ENCODE measurements around the gene KCNE4.
"Not testable (repeated sequence)": the region's sequence is repeated elsewhere in the genome, so short reads cannot be mapped to it uniquely, and the experiment has no call there.

The KCNE4 gene

DNA sequence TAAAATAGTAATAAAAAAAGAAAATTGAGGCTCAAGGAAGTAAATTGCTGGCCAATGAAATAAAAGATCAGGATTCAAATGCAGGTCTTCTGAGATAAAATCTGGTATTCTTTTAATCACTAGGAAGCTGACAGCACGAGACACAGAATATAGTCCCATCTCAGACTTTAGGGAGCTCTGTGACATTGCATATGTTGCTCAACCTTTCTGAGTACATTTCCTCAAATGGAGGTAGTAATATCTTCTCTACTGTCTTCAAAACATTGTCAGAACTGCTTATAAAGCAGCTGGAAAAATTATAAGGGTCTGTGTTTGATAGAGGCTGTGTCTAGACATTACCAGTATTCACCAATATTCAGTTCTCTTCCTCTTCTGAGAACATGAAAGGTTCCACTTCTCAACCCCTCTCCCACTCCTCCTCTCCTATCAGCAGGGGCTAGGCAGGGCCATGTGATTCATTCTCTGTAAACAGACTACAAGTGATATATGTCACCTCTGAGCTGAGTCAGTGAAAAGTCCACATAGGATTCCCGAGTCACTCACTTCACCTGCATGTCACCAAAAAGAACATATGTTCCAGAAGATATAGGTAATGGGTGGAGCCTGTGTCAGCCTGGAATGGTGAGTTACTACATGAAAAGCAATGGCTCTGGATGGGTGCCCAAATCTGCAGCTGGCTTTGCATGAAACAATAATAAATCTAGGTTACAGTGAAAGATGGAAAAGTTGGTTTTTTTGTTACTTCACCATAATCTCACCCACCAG lies 7.1 kb downstream of the KCNE4 start:
- DNase-seq: no peak

DNA sequence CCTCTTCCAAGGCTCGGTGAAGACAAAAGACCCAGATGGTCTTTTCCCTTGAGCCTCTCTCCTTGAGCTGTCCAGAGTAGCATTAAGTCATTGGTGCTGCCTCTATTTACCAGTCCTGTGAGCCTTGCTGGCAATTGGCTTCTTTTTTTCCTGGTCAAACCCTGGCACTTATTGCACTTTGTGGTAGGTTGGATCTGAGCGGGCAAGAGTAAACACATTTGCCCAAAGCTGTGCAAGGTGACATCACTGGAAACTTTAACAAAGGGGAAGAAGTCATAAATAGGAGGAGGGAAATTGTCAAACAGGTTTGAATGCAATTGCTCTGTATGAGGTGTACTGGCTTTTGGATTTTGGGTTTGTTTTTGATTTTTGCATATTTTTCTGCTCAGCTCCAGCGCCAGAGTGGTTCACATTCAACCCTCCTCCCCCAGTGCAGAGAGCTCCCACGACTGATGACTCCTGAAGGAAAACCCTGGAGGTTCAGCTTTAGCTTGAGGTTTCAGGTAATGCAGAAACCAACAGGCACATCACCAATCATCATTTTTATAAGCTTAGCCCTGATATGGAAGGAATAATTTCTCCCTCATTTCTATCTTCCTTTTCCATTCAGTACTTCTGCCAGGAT lies 8.3 kb downstream of the KCNE4 start:
- no peak for DNase-seq

DNA sequence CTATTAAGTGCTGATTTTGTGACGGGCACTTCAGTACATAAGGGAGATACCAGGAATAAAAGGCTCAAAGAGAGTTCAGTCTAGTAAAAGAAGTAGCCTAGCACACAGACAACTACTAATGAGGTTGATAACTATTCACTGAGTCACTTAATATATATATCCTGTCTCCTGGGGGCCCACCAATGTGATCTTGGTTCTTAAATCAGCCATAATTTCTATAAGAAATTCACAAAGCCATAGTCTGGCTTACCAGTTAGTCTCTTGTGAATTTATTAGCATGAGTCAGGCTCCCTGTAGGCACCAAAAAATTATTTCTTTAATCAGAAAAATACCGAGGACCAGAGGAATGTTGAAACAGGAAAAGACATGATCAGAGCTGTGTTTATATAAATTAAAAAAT lies 10.4 kb downstream of the KCNE4 start:
- no peak for DNase-seq

DNA sequence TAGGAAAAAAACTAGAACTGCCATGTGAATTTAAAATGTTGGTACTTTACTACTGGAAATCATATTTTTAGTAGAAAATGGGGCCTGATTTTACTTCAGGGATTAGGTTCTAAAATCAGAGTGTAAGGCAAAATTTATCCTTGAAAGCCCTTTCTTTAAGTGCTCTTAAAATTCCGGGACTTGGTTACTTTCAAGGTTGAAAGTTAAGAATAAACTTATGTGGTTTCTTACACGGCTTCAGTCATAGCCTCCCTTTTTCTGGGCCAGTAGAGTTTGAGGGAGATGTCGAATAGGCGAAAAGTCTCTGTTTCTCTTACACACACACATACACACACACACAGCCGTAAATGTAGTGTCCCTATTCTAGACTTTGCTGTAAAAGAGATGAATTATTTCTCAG lies 13.1 kb downstream of the KCNE4 start:
- DNase-seq: no peak

- no peak for DNase-seq
Measured at GRCh38 chr2:223066721-223067120, 14.7 kb downstream of the KCNE4 start.

DNA sequence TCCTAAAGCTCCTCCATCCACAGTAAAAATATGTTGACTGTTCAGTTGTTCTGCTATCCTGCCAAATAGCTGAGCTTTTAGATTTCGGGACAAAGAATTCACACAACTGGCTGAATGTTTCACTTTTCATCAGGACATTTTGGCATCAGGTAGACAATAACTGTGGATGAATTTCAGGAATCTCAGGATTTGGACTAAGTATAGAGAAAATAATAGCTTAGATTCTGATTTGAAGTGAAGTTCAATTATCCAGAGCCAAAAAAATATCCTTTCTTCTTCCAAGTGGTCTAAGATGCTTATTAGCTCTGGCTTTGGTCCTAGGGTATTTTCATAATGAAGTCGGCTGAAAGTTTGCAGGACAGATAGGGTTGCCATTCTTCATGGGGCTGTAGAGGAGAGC lies 16.1 kb downstream of the KCNE4 start:
- no peak for DNase-seq

- DNase-seq: no peak
Measured at GRCh38 chr2:223069465-223069864, 17.5 kb downstream of the KCNE4 start.

- DNase-seq: no peak
Measured at GRCh38 chr2:223069988-223070387, 18.0 kb downstream of the KCNE4 start.

DNA sequence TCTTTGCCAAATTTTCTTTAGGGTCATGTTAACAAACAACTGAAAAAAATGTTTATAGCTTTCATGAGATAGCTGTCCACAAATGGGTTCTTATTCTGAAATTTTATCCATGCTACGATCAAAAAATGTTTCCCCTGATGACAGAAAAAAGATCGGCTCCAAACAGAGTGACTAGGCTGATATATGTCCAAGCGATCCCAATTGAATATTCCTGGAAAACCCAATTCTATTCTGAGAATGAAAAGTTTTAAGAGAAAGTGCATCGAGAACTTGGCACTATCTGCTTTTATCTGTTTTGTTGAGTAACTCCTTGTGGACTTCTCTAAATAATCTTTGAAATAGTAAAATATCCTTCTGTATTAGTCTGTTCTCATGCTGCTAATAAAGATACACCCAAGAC lies 19.1 kb downstream of the KCNE4 start:
- DNase-seq: no peak

DNA sequence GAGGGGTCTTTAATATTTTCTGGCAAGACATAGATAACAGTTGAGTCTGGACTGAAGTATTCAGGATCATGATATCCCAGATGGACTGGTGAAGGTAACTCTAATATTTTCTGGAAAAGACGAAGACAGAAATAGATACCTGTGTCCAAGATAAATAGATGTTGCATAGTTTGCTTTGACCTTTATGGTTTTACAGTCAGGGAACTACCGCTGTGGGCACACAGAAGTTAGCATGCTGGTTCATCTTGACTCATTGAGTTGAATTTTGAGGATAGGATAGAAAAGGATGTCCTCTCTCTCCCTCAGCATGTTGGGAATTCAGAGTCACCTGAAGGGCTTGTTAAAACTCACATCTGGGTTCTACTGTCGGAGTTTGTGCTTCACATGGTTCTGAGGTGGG lies 20.8 kb downstream of the KCNE4 start:
- DNase-seq: no peak

DNA sequence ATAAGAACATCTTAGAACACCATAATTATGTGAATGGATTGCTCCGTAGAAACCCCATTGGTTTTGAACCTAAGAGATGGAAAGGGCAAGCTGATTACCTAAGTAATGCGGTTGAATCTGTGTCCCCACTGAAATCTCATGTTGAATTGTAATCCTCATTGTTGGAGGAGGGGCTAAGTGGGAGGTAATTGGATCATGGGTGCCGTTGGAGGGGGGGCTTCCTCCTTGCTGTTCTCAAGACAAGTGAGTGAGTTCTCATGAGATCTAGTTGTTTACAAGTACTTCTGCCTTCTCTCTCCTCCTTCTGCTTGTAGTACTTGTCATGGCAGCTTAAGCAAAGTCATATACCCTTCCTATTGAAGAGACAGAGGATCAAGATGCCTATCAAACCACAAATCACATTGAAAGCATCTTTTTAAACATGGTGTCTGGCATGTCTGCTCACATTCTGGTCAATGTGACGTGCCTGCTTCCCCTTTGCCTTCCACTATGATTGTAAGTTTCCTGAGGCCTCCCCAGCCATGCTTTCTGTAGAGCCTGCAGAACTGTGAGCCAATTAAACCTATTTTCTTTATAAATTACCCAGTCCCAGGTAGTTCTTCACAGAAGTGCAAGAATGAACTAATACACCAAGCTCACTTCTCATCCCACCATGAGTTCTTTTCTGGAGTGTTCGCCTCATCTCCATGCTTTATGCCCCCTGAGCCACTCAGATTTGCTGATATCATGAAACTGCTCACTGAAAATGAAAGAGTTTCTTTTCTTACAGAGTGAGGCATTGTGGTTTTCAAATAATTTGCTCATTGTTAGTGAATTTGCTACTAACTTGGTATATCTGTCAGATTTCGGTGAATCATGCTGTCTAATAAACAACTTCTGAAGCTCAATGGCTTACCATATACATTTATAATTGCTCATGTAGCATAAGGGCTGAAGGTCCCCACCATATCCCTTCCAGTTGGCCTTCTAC lies 23.6 kb downstream of the KCNE4 start:
- DNase-seq: no peak

DNA sequence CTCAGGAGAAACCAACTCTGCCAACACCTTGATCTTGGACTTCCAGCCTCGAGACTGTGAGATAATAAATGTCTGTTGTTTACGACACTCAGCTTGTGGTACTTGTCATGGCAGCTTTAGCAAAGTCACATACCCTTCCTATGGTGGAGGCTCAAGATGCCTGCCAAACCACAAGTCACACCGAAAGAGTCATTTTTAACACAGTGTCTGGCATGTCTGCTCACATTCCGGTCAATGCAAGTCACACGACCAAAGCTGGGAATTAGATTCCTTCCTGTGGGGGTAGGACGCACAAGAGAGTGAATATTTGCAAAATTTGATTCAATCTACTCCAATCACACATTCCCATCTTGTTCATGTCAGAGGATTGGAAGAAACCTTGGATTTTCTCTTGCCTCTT lies 24.6 kb downstream of the KCNE4 start:
- no peak for DNase-seq

DNA sequence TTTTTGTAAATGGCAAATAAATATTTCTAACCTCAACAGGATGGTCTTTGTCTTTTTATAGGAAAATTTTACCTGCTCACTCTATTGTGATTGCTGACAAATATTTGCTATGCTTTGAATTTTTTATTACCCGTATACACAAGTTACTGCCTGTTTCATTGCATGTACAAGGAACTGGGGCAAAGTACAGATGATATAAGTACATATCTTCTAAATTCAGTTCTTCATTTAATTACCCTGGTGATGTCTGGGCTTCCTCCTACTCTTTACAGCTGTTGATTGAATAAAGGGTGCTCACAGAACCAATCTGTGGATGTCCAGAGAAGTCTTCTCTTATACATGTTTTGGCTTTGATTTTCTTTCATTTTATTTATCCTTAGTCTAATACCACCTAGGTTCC lies 26.5 kb downstream of the KCNE4 start:
- DNase-seq: no peak

DNA sequence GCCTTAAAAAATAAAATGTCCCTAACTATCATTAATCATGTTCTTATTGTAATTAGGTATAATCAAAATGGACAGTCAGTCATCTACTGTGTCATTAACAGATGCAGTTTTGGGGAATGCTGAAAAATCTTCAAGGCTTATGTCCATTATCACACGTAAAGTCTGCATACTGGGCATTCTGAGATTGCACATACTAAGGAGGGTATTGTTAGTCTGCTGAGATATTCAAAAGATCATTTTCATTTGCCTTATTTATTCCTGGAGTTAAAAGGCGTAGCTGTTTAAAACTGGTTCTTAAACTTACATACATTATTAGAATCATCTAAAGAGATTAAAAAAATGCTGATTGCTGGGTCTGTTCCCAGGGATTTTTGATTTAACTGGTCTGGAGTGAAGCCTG lies 27.4 kb downstream of the KCNE4 start:
- no peak for DNase-seq

DNA sequence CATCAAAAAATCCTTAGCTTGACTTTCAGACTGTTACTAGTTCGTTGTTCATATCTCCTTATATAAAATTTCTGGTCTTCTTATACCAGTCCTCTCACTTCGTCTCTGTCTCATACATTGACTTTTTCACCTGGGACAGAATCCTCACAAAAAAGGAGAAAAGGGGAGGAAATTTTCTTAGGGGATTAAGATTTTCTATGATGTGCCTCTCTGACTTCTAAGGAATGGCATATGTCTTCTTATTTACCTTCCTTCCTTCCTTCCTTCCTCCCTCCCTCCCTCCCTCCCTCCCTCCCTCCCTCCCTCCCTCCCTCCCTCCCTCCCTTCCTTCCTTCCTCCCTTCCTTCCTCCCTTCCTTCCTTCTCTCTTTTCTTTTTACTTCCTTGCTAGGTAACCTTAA lies 27.9 kb downstream of the KCNE4 start:
- DNase-seq: no peak

DNA sequence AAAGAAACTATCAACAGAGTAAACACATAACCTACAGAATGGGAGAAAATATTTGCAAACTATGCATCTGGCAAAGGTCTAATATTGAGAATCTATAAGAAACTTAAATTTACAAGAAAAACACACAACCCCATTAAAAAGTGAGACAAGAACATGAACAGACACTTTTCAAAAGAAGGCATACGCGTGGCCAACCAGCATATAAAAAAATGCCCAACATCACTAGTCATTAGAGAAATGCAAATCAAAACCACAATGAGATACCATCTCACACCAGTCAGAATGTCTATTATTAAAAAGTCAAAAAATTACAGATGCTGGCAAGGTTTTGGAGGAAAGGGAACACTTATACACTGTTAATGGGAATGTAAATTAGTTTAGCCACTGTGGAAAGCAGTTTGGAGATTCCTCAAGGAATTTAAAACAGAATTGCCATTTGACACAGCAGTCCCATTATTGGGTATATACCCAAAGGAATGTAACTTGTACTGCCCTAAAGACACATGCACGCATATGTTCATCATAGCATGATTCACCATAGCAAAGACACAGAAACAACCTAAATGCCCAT lies 28.9 kb downstream of the KCNE4 start:
- DNase-seq: not testable (repeated sequence)

GRCh38 chr2:223081789-223082188 lies 29.8 kb downstream of the KCNE4 start:
- DNase-seq: no peak

- no peak for DNase-seq
Measured at GRCh38 chr2:223082706-223083105, 30.7 kb downstream of the KCNE4 start.

DNA sequence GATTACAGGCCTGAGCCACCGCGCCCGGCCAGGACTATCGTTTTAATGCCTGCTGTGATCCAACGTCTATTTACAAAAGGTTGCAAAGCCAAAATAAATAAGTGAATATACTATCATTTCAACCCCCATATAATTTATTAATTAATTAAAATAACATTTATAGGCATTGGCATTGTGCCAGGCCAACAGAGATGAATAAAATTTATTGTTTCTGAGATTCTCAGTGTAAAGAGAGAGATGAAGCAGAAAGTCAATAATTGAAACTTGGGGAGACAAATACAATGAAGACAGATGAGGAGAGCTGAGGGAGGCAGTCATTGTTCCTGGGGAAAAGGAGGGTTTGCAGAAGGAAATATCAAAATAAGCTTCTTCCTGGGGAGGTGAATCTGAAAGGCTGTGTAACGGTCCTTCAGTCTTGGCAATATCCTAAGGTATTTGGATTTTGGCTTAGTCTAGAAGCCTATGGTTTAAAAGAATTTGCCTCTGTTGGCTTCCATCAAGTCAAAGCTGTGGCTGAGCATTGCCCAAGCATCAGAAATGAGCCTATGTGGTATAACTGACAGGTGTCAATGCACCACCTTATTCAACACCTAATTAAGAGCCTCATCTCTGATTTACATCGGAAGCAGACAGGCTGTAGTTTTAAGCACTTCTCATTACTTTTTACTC lies 31.5 kb downstream of the KCNE4 start:
- DNase-seq: no peak

- no peak for DNase-seq
Measured at GRCh38 chr2:223084873-223085272, 32.9 kb downstream of the KCNE4 start.

DNA sequence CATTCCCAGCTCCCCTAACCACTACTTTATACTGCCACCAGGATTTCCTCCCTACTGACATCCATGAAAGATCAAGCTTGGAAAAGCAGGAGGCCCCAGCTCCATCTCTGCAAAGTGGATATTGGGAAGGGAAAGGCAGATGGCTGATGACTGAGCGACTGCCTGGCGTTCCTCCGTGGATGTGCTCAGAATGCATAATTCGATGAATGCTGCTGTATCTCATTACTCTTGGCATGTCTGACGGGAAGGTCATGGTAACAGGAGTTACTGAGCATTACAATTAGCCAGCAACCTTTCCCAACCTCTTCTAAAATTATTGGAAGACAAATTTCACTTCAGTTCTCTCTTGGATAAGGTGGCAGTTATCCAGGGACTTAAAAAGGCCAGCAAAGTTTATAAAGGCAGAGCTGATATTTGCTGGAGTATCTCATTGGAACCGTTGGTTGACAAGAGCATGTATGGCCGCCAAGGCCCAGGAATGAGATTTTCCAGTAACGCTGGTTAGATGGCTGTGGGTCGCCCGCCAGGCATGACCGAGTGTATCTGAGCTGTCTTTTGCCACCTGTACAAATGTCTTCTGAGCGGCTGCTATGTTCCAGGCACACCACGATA lies 34.5 kb downstream of the KCNE4 start:
- DNase-seq: no peak

DNA sequence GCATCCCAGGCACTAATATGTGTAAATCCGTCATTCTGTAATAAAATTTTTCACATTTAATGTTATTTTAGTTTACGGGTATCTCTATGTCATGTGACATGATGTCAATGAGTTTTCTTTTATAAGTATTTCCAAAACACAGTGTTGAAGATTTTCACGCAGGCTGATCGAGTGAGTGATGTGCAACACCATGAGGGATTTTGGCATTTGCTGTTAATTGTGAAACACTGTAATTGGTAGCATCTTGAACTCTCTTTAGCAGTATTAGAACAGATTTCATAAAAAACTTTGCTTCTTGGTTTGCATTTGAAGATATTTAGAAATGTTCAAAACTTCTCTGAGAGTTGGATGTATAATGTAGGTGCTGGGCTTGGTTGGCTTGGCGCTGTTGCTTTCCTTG lies 35.5 kb downstream of the KCNE4 start:
- DNase-seq: no peak
